NB4 (cell line): Measurements from ENCODE around the gene NTN4.

ENCODE experiments used
- DNase-seq: peaks from one replicate; pipeline ENCODE4 v3.0.0; 2010; ENCODE audit warnings: low read depth
- H3K4me3 ChIP-seq: one replicate; pipeline ENCODE4 v1.5.1; 2011; ENCODE audit warnings: mild to moderate bottlenecking, low read depth, low read length, moderate library complexity
- CTCF ChIP-seq: IDR thresholded peaks from one replicate; pipeline ENCODE4 v1.5.1; 2012; ENCODE audit warnings: low read depth, low read length
- MAX ChIP-seq: IDR thresholded peaks from 2 replicates; pipeline ENCODE4 v1.6.1; 2011; ENCODE audit warnings: low read depth, low read length
- MYC ChIP-seq: IDR thresholded peaks from 2 replicates; pipeline ENCODE4 v1.6.1; 2011; ENCODE audit warnings: low read depth, low read length
- POLR2A ChIP-seq: IDR thresholded peaks from 2 replicates; pipeline ENCODE4 v1.6.1; 2011; ENCODE audit warnings: mild to moderate bottlenecking; ENCODE audit not compliant: insufficient read length; ENCODE audit errors: extremely low read depth

Gene NTN4

GRCh38 chr12:95774311-95775045, 16.1 kb downstream of the NTN4 start:
- no peak for TF ChIP-seq POLR2A
- no peak for TF ChIP-seq MYC
- no peak for TF ChIP-seq MAX
- no peak for TF ChIP-seq CTCF
- no peak overlapping the region for H3K4me3 ChIP-seq
- no peak for DNase-seq

- no peak for TF ChIP-seq POLR2A
- no peak for TF ChIP-seq MAX
- TF ChIP-seq MYC, result no peak
- TF ChIP-seq CTCF, result no peak
- H3K4me3 ChIP-seq, result no peak overlapping the region
- DNase-seq, result no peak
Observed at GRCh38 chr12:95773320-95773719, 17.2 kb downstream of the NTN4 start.

GRCh38 chr12:95767703-95768102, 22.9 kb downstream of the NTN4 start:
- no peak overlapping the region for H3K4me3 ChIP-seq
- no peak for DNase-seq
- no peak for TF ChIP-seq POLR2A
- no peak for TF ChIP-seq MYC
- no peak for TF ChIP-seq CTCF
- TF ChIP-seq MAX, result no peak

- TF ChIP-seq MYC (no peak), MAX (no peak), CTCF (no peak), POLR2A (no peak)
- H3K4me3 ChIP-seq, result no peak overlapping the region
- DNase-seq, result no peak
Observed at GRCh38 chr12:95766356-95767019, 24.1 kb downstream of the NTN4 start.

GRCh38 chr12:95764848-95765247, 25.7 kb downstream of the NTN4 start:
- DNase-seq, result no peak
- no peak for TF ChIP-seq CTCF
- no peak for TF ChIP-seq POLR2A
- TF ChIP-seq MAX, result no peak
- TF ChIP-seq MYC, result no peak

More at GRCh38 chr12:95764848-95765247, 25.7 kb downstream of the NTN4 start:
- H3K4me3 ChIP-seq, result no peak overlapping the region
